ENCODE measurements around the gene UST. TPM values are rescaled to one million over a fixed set of nuclear protein-coding genes. Genes with fewer than 3 reads are reported as not detected.

Gene UST
- total RNA-seq, 2 donors from 2014 or later = 15.3 to 16.3 TPM

DNA sequence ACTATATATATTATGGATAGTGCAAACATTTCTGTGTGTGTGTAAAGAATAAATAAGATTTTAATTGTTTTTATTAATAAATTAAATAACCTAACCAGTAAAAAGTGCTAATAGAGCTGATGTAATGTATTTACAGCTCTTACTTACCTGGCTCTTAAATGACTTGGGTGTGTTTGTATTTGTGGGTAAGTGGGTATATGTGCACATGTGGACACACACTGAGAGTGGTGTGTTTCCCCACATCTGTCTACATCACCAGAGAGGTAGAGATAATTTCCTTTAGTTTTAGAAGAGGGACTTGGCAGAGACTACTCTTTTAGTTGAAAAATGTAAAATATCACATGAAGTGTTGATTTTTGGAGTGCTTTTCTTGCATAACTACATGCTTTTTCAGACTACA is 76.0 kb downstream of the UST start:
- Mint-ChIP-seq H3K27me3 (ENCODE audit: insufficient read depth) (peaks cover 19% of the 10 kb centered on the region), H3K9me3 (peaks cover 6% of the 10 kb centered on the region), H3K4me1 (peaks cover 19% of the 10 kb centered on the region), H3K36me3 (ENCODE audit: low read depth) (peaks cover 9% of the 10 kb centered on the region), H3K4me3 (no peak overlapping the region), H3K27ac (no peak overlapping the region)
- no peak overlapping the region for H3K27ac ChIP-seq (ENCODE audit: low read depth, low read length)
- no peaks in the 10 kb centered on the region for H3K36me3 ChIP-seq (ENCODE audit: control insufficient read depth, insufficient read depth, low read length)
- TF ChIP-seq, protein P1, sequence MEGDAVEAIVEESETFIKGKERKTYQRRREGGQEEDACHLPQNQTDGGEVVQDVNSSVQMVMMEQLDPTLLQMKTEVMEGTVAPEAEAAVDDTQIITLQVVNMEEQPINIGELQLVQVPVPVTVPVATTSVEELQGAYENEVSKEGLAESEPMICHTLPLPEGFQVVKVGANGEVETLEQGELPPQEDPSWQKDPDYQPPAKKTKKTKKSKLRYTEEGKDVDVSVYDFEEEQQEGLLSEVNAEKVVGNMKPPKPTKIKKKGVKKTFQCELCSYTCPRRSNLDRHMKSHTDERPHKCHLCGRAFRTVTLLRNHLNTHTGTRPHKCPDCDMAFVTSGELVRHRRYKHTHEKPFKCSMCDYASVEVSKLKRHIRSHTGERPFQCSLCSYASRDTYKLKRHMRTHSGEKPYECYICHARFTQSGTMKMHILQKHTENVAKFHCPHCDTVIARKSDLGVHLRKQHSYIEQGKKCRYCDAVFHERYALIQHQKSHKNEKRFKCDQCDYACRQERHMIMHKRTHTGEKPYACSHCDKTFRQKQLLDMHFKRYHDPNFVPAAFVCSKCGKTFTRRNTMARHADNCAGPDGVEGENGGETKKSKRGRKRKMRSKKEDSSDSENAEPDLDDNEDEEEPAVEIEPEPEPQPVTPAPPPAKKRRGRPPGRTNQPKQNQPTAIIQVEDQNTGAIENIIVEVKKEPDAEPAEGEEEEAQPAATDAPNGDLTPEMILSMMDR (conservative IDR thresholded peaks at IDR 0.05) = no peak
- H3K4me1 ChIP-seq (ENCODE audit: control insufficient read depth, insufficient read depth, low read length) = no peaks in the 10 kb centered on the region
- no peak overlapping the region for H3K9ac ChIP-seq (ENCODE audit: extremely low read depth, low read length, poor library complexity, severe bottlenecking)
- no peak for DNase-seq
- peaks cover 24% of the 10 kb centered on the region for H3K27me3 ChIP-seq (ENCODE audit: control insufficient read depth, insufficient read depth, low read length, poor library complexity, severe bottlenecking)
- no peak overlapping the region for H3K4me3 ChIP-seq (ENCODE audit: low read length)
- H3K9me3 ChIP-seq (ENCODE audit: control insufficient read depth, low read length) = no peaks in the 10 kb centered on the region

- DNase-seq = no peak
- Mint-ChIP-seq H3K27me3 (ENCODE audit: insufficient read depth) (peaks cover 6% of the 10 kb centered on the region), H3K27ac (no peak overlapping the region), H3K4me1 (peaks cover 6% of the 10 kb centered on the region), H3K4me3 (no peak overlapping the region), H3K9me3 (peaks cover 6% of the 10 kb centered on the region), H3K36me3 (ENCODE audit: low read depth) (peaks cover 9% of the 10 kb centered on the region)
- no peaks in the 10 kb centered on the region for H3K36me3 ChIP-seq (ENCODE audit: control insufficient read depth, insufficient read depth, low read length)
- H3K4me3 ChIP-seq (ENCODE audit: low read length) = no peak overlapping the region
- no CpG with 5 or more reads among the region's 1 CpG for WGBS, 2 experiments (ENCODE audit: insufficient coverage in 1 of 2, insufficient read length in 1 of 2)
- H3K4me1 ChIP-seq (ENCODE audit: control insufficient read depth, insufficient read depth, low read length) = no peaks in the 10 kb centered on the region
- H3K9me3 ChIP-seq (ENCODE audit: control insufficient read depth, low read length) = no peaks in the 10 kb centered on the region
- TF ChIP-seq, protein P1 (conservative IDR thresholded peaks at IDR 0.05) = no peak
- no peak overlapping the region for H3K9ac ChIP-seq (ENCODE audit: extremely low read depth, low read length, poor library complexity, severe bottlenecking)
- no peak overlapping the region for H3K27ac ChIP-seq (ENCODE audit: low read depth, low read length)
- H3K27me3 ChIP-seq (ENCODE audit: control insufficient read depth, insufficient read depth, low read length, poor library complexity, severe bottlenecking) = peaks cover 9% of the 10 kb centered on the region
These were observed 77.5 kb downstream of the UST start for GRCh38 chr6:148824291-148824690.

DNA sequence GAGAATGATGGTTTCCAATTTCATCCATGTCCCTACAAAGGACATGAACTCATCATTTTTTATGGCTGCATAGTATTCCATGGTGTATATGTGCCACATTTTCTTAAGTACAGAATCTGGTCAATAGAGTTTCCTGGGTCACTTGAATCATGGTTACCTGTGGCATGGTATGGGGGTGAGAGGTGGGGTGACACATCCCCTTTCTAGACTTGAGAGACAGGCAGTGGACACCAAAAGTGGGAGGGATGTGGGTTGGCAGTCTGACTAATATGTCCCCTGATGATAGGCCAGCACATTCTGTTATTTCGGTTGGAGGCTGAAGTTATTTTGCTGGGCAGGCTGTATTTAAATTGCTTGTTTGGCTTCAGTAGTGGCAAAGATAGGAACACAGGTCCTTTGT is 78.1 kb downstream of the UST start:
- Mint-ChIP-seq H3K27ac (no peak overlapping the region), H3K9me3 (peaks cover 6% of the 10 kb centered on the region), H3K4me1 (no peaks in the 10 kb centered on the region), H3K27me3 (ENCODE audit: insufficient read depth) (no peaks in the 10 kb centered on the region), H3K4me3 (no peak overlapping the region), H3K36me3 (ENCODE audit: low read depth) (peaks cover 9% of the 10 kb centered on the region)
- DNase-seq = no peak
- WGBS, 2 experiments (ENCODE audit: insufficient coverage in 1 of 2, insufficient read length in 1 of 2) = 88% methylated on average over 1 of the region's 1 CpG; no CpG with 5 or more reads in 1 of the 2 experiments
- Histone ChIP-seq H3K27ac (ENCODE audit: low read depth, low read length) (no peak overlapping the region), H3K36me3 (ENCODE audit: control insufficient read depth, insufficient read depth, low read length) (no peaks in the 10 kb centered on the region), H3K9me3 (ENCODE audit: control insufficient read depth, low read length) (no peaks in the 10 kb centered on the region), H3K4me3 (ENCODE audit: low read length) (no peak overlapping the region), H3K27me3 (ENCODE audit: control insufficient read depth, insufficient read depth, low read length, poor library complexity, severe bottlenecking) (peaks cover 3% of the 10 kb centered on the region), H3K9ac (ENCODE audit: extremely low read depth, low read length, poor library complexity, severe bottlenecking) (no peak overlapping the region), H3K4me1 (ENCODE audit: control insufficient read depth, insufficient read depth, low read length) (no peaks in the 10 kb centered on the region)
- TF ChIP-seq, protein P1 (conservative IDR thresholded peaks at IDR 0.05) = no peak
